ENCODE measurements around the gene TMEM244. TPM values are rescaled to one million over a fixed set of nuclear protein-coding genes. Genes with fewer than 3 reads are reported as not detected.
"Not testable (repeated sequence)": the region's sequence is repeated elsewhere in the genome, so short reads cannot be mapped to it uniquely, and the experiment has no call there.

The TMEM244 gene
- total RNA-seq, 5 donors from 2014 or later (not counting 1 experiment from before 2014, with no cell fraction given) = 0.53 to 1.2 TPM; not detected in 3

- Mint-ChIP-seq H3K9me3 (no peaks in the 10 kb centered on the region), H3K36me3 (no peaks in the 10 kb centered on the region), H3K27ac (no peak overlapping the region), H3K4me3 (no peak overlapping the region), H3K27me3 (peaks cover 0 to 3% of the 10 kb centered on the region in 2 donors), H3K4me1 (peaks cover 0 to 4% (median 3%) of the 10 kb centered on the region in 3 donors)
- no peaks in the 10 kb centered on the region for H3K36me3 ChIP-seq (ENCODE audit: control insufficient read depth in 2 of 2, extremely low read depth in 1 of 2, insufficient read depth in 1 of 2, low read length in 1 of 2)
- POLR2A ChIA-PET = interaction anchor here in 1 of 2 donors (0.5 to 0.6 kb wide), 2 partner anchors 9 to 318 kb away, joined by 3 to 4 read pairs; no protein-coding TSS in a partner anchor
- CTCF ChIA-PET = interaction anchor here in 1 of 2 donors (1.4 to 1.6 kb wide), 2 partner anchors 11 to 132 kb away, joined by 3 to 5 read pairs; no protein-coding TSS in a partner anchor
- H3K4me1 ChIP-seq (ENCODE audit: control insufficient read depth in 1 of 2, extremely low read depth in 1 of 2, insufficient read depth in 2 of 2, low read length in 2 of 2) = no peaks in the 10 kb centered on the region
- ATAC-seq (replicated peaks in 1 of 4) (no peak), DNase-seq (no peak)
- WGBS (ENCODE audit: insufficient coverage) = no CpG with 5 or more reads among the region's 1 CpG
- no peaks in the 10 kb centered on the region for H3K27me3 ChIP-seq (replicated peaks in 1 of 2; ENCODE audit: control insufficient read depth in 2 of 2, extremely low read depth in 1 of 2, insufficient read depth in 2 of 2, low read length in 1 of 2)
- H3K4me3 ChIP-seq (ENCODE audit: control insufficient read depth in 1 of 2, extremely low read depth in 1 of 2, low read length in 1 of 2) = no peak overlapping the region
- H3K27ac ChIP-seq (ENCODE audit: low read length) = no peak overlapping the region
- no peaks in the 10 kb centered on the region for H3K9me3 ChIP-seq
These were observed 28.5 kb upstream of the TMEM244 start for GRCh38 chr6:129889580-129889979.

GRCh38 chr6:129886401-129887155, 25.5 kb upstream of the TMEM244 start:
- no peak overlapping the region for H3K4me3 ChIP-seq (ENCODE audit: control insufficient read depth in 1 of 2, extremely low read depth in 1 of 2, low read length in 1 of 2)
- no peaks in the 10 kb centered on the region for H3K9me3 ChIP-seq
- CTCF ChIA-PET = interaction anchor here in 1 of 2 donors (0.6 to 1.1 kb wide), 2 partner anchors 15 to 135 kb away, joined by 4 to 11 read pairs; no protein-coding TSS in a partner anchor
- ATAC-seq (replicated peaks in 1 of 4) (no peak), DNase-seq (no peak)
- no peaks in the 10 kb centered on the region for H3K36me3 ChIP-seq (ENCODE audit: control insufficient read depth in 2 of 2, extremely low read depth in 1 of 2, insufficient read depth in 1 of 2, low read length in 1 of 2)
- Mint-ChIP-seq H3K4me1 (peaks cover 6 to 12% (median 11%) of the 10 kb centered on the region in 3 donors), H3K27me3 (peaks cover 3 to 4% of the 10 kb centered on the region in 2 donors), H3K27ac (no peak overlapping the region), H3K36me3 (peaks cover 5% of the 10 kb centered on the region), H3K4me3 (no peak overlapping the region), H3K9me3 (no peaks in the 10 kb centered on the region)
- no peak overlapping the region for H3K27ac ChIP-seq (ENCODE audit: low read length)
- H3K4me1 ChIP-seq (ENCODE audit: control insufficient read depth in 1 of 2, extremely low read depth in 1 of 2, insufficient read depth in 2 of 2, low read length in 2 of 2) = no peaks in the 10 kb centered on the region
- 100% methylated on average over 1 of the region's 4 CpGs for WGBS (ENCODE audit: insufficient coverage)
- POLR2A ChIA-PET = interaction anchor here in 1 of 2 donors (0.7 kb wide), 1 partner anchor 40 kb away, joined by 7 read pairs; no protein-coding TSS in a partner anchor
- no peaks in the 10 kb centered on the region for H3K27me3 ChIP-seq (replicated peaks in 1 of 2; ENCODE audit: control insufficient read depth in 2 of 2, extremely low read depth in 1 of 2, insufficient read depth in 2 of 2, low read length in 1 of 2)

GRCh38 chr6:129884211-129884610, 23.1 kb upstream of the TMEM244 start:
- Mint-ChIP-seq H3K4me1 (peaks cover 4 to 11% (median 8%) of the 10 kb centered on the region in 3 donors), H3K9me3 (no peaks in the 10 kb centered on the region), H3K36me3 (peaks cover 5% of the 10 kb centered on the region), H3K4me3 (no peak overlapping the region), H3K27ac (no peak overlapping the region), H3K27me3 (peaks cover 4 to 9% of the 10 kb centered on the region in 2 donors)
- no CpG with 5 or more reads among the region's 1 CpG for WGBS (ENCODE audit: insufficient coverage)
- ATAC-seq (replicated peaks in 1 of 4) (no peak), DNase-seq (no peak)
- no peaks in the 10 kb centered on the region for H3K4me1 ChIP-seq (ENCODE audit: control insufficient read depth in 1 of 2, extremely low read depth in 1 of 2, insufficient read depth in 2 of 2, low read length in 2 of 2)
- no peaks in the 10 kb centered on the region for H3K27me3 ChIP-seq (replicated peaks in 1 of 2; ENCODE audit: control insufficient read depth in 2 of 2, extremely low read depth in 1 of 2, insufficient read depth in 2 of 2, low read length in 1 of 2)
- no peak overlapping the region for H3K27ac ChIP-seq (ENCODE audit: low read length)
- POLR2A ChIA-PET = no interaction called here
- no peak overlapping the region for H3K4me3 ChIP-seq (ENCODE audit: control insufficient read depth in 1 of 2, extremely low read depth in 1 of 2, low read length in 1 of 2)
- CTCF ChIA-PET = no interaction called here
- no peaks in the 10 kb centered on the region for H3K9me3 ChIP-seq
- no peaks in the 10 kb centered on the region for H3K36me3 ChIP-seq (ENCODE audit: control insufficient read depth in 2 of 2, extremely low read depth in 1 of 2, insufficient read depth in 1 of 2, low read length in 1 of 2)

GRCh38 chr6:129882510-129883023, 21.5 kb upstream of the TMEM244 start:
- WGBS (ENCODE audit: insufficient coverage) = 25% methylated on average over 4 of the region's 8 CpGs
- H3K4me1 Mint-ChIP-seq = peaks cover 4 to 11% (median 8%) of the 10 kb centered on the region in 3 donors
- no peak for ATAC-seq (replicated peaks in 1 of 4)
- no peaks in the 10 kb centered on the region for H3K27me3 ChIP-seq (replicated peaks in 1 of 2; ENCODE audit: control insufficient read depth in 2 of 2, extremely low read depth in 1 of 2, insufficient read depth in 2 of 2, low read length in 1 of 2)
- DNase-seq = peak in 1 of 35 experiments; percentile 3
- POLR2A ChIA-PET = no interaction called here
- H3K27me3 Mint-ChIP-seq = peaks cover 4 to 9% of the 10 kb centered on the region in 2 donors
- no peaks in the 10 kb centered on the region for H3K9me3 Mint-ChIP-seq
- no peaks in the 10 kb centered on the region for H3K36me3 ChIP-seq (ENCODE audit: control insufficient read depth in 2 of 2, extremely low read depth in 1 of 2, insufficient read depth in 1 of 2, low read length in 1 of 2)
- peaks cover 8% of the 10 kb centered on the region for H3K36me3 Mint-ChIP-seq
- H3K9me3 ChIP-seq = no peaks in the 10 kb centered on the region
- CTCF ChIA-PET = no interaction called here
- H3K27ac Mint-ChIP-seq = peak overlapping the region; percentile 13 to 27
- H3K4me3 Mint-ChIP-seq = no peak overlapping the region
- H3K4me3 ChIP-seq (ENCODE audit: control insufficient read depth in 1 of 2, extremely low read depth in 1 of 2, low read length in 1 of 2) = no peak overlapping the region
- H3K27ac ChIP-seq (ENCODE audit: low read length) = no peak overlapping the region
- no peaks in the 10 kb centered on the region for H3K4me1 ChIP-seq (ENCODE audit: control insufficient read depth in 1 of 2, extremely low read depth in 1 of 2, insufficient read depth in 2 of 2, low read length in 2 of 2)

GRCh38 chr6:129877894-129878293, 16.8 kb upstream of the TMEM244 start:
- H3K27ac Mint-ChIP-seq; H3K27me3 Mint-ChIP-seq; ATAC-seq (replicated peaks in 1 of 4); H3K36me3 Mint-ChIP-seq; DNase-seq; POLR2A ChIA-PET; CTCF ChIA-PET; H3K9me3 ChIP-seq; H3K4me3 Mint-ChIP-seq; H3K4me1 ChIP-seq (ENCODE audit: control insufficient read depth in 1 of 2, extremely low read depth in 1 of 2, insufficient read depth in 2 of 2, low read length in 2 of 2); H3K9me3 Mint-ChIP-seq; H3K4me3 ChIP-seq (ENCODE audit: control insufficient read depth in 1 of 2, extremely low read depth in 1 of 2, low read length in 1 of 2); H3K36me3 ChIP-seq (ENCODE audit: control insufficient read depth in 2 of 2, extremely low read depth in 1 of 2, insufficient read depth in 1 of 2, low read length in 1 of 2); H3K27ac ChIP-seq (ENCODE audit: low read length); H3K27me3 ChIP-seq (replicated peaks in 1 of 2; ENCODE audit: control insufficient read depth in 2 of 2, extremely low read depth in 1 of 2, insufficient read depth in 2 of 2, low read length in 1 of 2): not testable (repeated sequence)
- no CpG with 5 or more reads among the region's 1 CpG for WGBS (ENCODE audit: insufficient coverage)
- H3K4me1 Mint-ChIP-seq = peaks cover 13 to 22% (median 18%) of the 10 kb centered on the region in 3 donors

- Mint-ChIP-seq H3K27ac (peak overlapping the region; percentile 36 to 60), H3K4me3 (peak overlapping the region in 2 of 3 donors; percentile 28 to 34), H3K27me3 (peaks cover 0 to 5% of the 10 kb centered on the region in 2 donors), H3K36me3 (peaks cover 2% of the 10 kb centered on the region), H3K4me1 (peaks cover 7 to 14% (median 14%) of the 10 kb centered on the region in 3 donors), H3K9me3 (no peaks in the 10 kb centered on the region)
- WGBS (ENCODE audit: insufficient coverage) = no CpG with 5 or more reads among the region's 6 CpGs
- no peak overlapping the region for H3K4me3 ChIP-seq (ENCODE audit: control insufficient read depth in 1 of 2, extremely low read depth in 1 of 2, low read length in 1 of 2)
- H3K27ac ChIP-seq (ENCODE audit: low read length) = peak overlapping the region; percentile 51
- H3K27me3 ChIP-seq (replicated peaks in 1 of 2; ENCODE audit: control insufficient read depth in 2 of 2, extremely low read depth in 1 of 2, insufficient read depth in 2 of 2, low read length in 1 of 2) = no peaks in the 10 kb centered on the region
- no peaks in the 10 kb centered on the region for H3K9me3 ChIP-seq
- ChIA-PET CTCF (interaction anchor here in 1 of 2 donors (0.9 kb wide), 1 partner anchor 818 kb away, joined by 3 read pairs; no protein-coding TSS in a partner anchor), POLR2A (interaction anchor here in 1 of 2 donors (0.6 kb wide), 1 partner anchor 1320 kb away, joined by 6 read pairs; no protein-coding TSS in a partner anchor)
- ATAC-seq (replicated peaks in 1 of 4) (no peak), DNase-seq (no peak)
- H3K4me1 ChIP-seq (ENCODE audit: control insufficient read depth in 1 of 2, extremely low read depth in 1 of 2, insufficient read depth in 2 of 2, low read length in 2 of 2) = peaks cover 0 to 4% of the 10 kb centered on the region in 2 experiments
- no peaks in the 10 kb centered on the region for H3K36me3 ChIP-seq (ENCODE audit: control insufficient read depth in 2 of 2, extremely low read depth in 1 of 2, insufficient read depth in 1 of 2, low read length in 1 of 2)
These were observed 14.8 kb upstream of the TMEM244 start for GRCh38 chr6:129875610-129876520.
